Spleen (tissue), 11 donors: ENCODE results near the gene SRGAP2B. TPM values are rescaled to one million over a fixed set of nuclear protein-coding genes. Genes with fewer than 3 reads are reported as not detected.
"Not testable (repeated sequence)": the region's sequence is repeated elsewhere in the genome, so short reads cannot be mapped to it uniquely, and the experiment has no call there.

Experiments
- DNase-seq: peaks from one replicate; pipeline ENCODE4 v3.0.0-alpha.2; 2020
- H3K27ac ChIP-seq, 8 donors: fragments of 200-600 bp; sonication (generic) in 7 of 8; 1 replicate in 4 of 8; 2 replicates in 4 of 8; pipeline versions ENCODE4 v1.5.0 to v1.8.0; 2016 to 2021; ENCODE audit warnings: inconsistent platforms in 4 of 8, mild to moderate bottlenecking in 4 of 8, moderate library complexity in 1 of 8
- H3K27me3 ChIP-seq, 7 donors: fragments of 200-600 bp; sonication (generic) in 6 of 7; replicated peaks in 1 of 7; 1 replicate in 4 of 7; 2 replicates in 3 of 7; pipeline versions ENCODE4 v1.5.0 to v1.8.0; 2016 to 2021; ENCODE audit warnings: inconsistent platforms in 3 of 7, mild to moderate bottlenecking in 1 of 7
- H3K36me3 ChIP-seq, 6 donors: fragments of 200-600 bp; sonication (generic) in 5 of 6; 1 replicate in 4 of 6; 2 replicates in 2 of 6; pipeline versions ENCODE4 v1.5.0 to v1.8.0; 2016 to 2021; ENCODE audit warnings: inconsistent platforms in 2 of 6
- H3K4me1 ChIP-seq, 6 donors: fragments of 200-600 bp; sonication (generic) in 5 of 6; 1 replicate in 3 of 6; 2 replicates in 3 of 6; pipeline versions ENCODE4 v1.5.0 to v1.8.0; 2016 to 2021; ENCODE audit warnings: inconsistent platforms in 3 of 6
- H3K4me3 ChIP-seq, 8 donors: fragments of 200-600 bp; sonication (generic) in 7 of 8; 1 replicate in 4 of 8; 2 replicates in 4 of 8; pipeline versions ENCODE4 v1.5.0 to v1.8.0; 2016 to 2021; ENCODE audit warnings: inconsistent platforms in 4 of 8, mild to moderate bottlenecking in 4 of 8, moderate library complexity in 2 of 8
- H3K9me3 ChIP-seq, 8 donors: fragments of 200-600 bp; sonication (generic) in 7 of 8; 1 replicate in 4 of 8; 2 replicates in 4 of 8; pipeline versions ENCODE4 v1.5.0 to v1.8.0; 2016 to 2021; ENCODE audit warnings: inconsistent platforms in 4 of 8
- WGBS, 5 donors: extraction: QIAGEN DNeasy Blood & Tissue Kit in 3 of 5; methylation state at CpG; one replicate each; pipeline versions ENCODE4 v1.1.5 to v1.1.7; 2013 to 2018; 5-methylcytosine and 5-hydroxymethylcytosine counted together
- intact Hi-C: fragments of 100-400 bp; cut with DNase I; formaldehyde crosslinking; loops from one replicate; pipeline ENCODE4 v1.15.0; 2023; ENCODE audit warnings: low total_unique reads
- polyA plus RNA-seq, 3 donors: library from polyadenylated mRNA; stranded (reverse); fragments of 200-250 nt; gene quantifications; one replicate each; pipeline ENCODE4 v1.2.1, GENCODE V29; 2013
- total RNA-seq, 7 donors: library from RNA; depleted of rRNA in 3 of 7; stranded (reverse); fragments of >200 nt in 3 of 7; fragmentation: NEBNext Ultra II Directional in 4 of 7; extraction: Animal tissue kit (Norgen Biotek cat#: 25700) in 4 of 7; gene quantifications; one replicate each; pipeline versions ENCODE4 v1.1.0 to v1.2.1, GENCODE V29; 2016 to 2021
- donor health status: healthy with polysubstance abuse.
- donor health status: DM: no; HTN: no; CAD: no; lungs with moderate emphysema.
- donor health status: DM: no; HTN: no; CAD: no.
- donor health status: Bipolar disorder and iron deficiency.
- donor health status: healthy.
- donor health status: DM: no; HTN: no; CAD: no.
- donor health status: DM: yes; HTN: yes; CAD: no.

SRGAP2B gene
- total and polyA plus RNA-seq, 10 donors: 3.4 to 77.7 (median 43.1) TPM

DNA sequence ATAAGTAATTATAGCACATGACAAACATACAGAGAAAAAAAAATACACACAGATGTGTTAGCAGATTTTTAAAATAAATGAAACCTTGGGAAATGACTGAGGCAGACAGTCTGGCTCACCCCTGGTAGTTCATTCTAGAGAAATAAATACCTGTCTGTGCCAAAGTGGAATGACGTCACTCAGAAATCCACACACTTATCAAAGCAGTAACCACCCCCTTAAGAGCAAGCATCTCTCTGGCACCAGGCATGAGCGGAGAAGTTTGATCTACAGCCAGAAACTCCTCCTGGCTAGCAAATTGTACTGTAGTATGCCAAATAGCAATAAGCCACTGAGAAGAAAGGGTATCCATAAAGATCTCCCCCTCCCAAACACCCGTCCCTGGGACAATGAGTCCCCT, 131.6 kb downstream of the SRGAP2B start:
- H3K27me3 ChIP-seq, intact Hi-C loops, H3K4me3 ChIP-seq, H3K4me1 ChIP-seq, H3K27ac ChIP-seq, H3K36me3 ChIP-seq, DNase-seq, H3K9me3 ChIP-seq: not testable (repeated sequence)
- 83 to 99% (median 96%) methylated on average over 2 to 3 of the region's 3 CpGs; no CpG with 5 or more reads in 1 of the 5 donors for WGBS, 5 donors

DNA sequence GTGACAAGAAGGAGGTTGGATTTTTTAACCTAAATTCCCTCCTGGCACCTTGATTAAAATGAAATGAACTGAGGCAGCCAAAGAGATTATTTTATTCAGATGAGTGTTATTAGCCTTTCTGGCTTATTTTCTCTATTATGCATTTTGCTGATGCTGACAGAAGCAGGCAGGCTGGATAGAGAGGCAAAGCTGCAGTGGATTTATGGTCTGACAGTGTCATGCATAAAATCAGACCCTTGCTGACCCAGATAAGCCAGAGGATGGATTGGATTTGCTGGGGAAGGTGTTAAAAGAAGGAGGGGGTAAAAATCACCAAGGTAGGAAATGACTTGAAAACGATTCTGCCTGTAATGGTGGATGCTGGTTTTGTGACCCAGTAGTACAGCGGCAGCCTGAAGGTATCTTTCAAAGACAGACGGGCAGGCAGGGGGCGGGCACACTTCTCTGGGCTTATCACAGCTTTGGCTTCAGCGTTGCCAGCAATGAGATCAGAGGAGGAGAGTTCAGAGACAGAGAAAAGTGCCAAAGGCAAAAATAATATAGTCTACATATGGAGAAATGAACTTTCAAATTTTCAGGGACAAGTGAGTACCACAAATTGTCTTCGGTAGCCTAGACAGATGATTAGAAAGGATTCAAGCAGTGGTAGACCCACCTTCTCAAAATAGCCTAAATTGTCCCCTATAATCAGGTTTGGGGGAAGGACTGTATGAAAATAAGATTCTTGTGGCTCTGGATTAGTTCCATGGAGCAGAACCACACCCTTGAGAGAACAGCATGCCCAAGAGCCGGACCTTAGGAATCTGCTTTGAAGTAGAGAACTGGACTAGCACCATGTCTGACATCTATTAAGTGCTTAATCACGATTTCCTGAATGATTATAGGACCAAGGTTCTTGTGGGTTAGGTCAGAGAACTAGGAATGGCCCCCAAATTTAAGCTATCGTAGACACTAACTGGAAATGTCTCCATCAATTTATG, 133.2 kb downstream of the SRGAP2B start:
- DNase-seq, H3K27me3 ChIP-seq, H3K36me3 ChIP-seq, H3K4me1 ChIP-seq, H3K4me3 ChIP-seq, H3K9me3 ChIP-seq, H3K27ac ChIP-seq, intact Hi-C loops: not testable (repeated sequence)
- WGBS, 5 donors: no CpG with 5 or more reads among the region's 9 CpGs

DNA sequence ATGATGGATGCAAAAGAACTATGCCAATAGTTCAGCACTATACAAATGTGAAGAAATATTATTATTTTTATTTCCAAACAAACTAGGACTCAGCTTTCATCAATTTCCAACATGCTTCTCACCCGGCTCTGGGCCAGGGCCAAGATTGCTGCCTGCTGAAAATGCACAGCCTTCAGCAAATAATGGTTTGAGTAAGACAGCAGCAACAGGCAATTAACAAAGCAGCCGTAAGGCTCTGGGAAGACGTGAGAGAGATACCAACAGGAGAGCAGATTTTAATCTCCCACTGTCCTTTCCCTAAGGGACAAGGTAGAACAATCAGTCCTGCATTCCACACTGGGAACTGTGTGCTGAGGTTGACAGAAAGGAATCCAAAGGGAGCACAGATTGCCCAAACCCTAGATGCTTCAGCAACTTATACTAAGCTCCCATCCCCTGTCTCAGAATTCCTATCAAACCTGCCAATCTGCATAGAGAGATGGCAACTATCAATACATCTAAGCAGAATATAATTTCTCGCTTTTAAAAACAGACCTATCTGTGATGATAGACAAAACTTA, 134.1 kb downstream of the SRGAP2B start:
- H3K9me3 ChIP-seq, H3K4me3 ChIP-seq, H3K4me1 ChIP-seq, H3K27me3 ChIP-seq, H3K36me3 ChIP-seq, intact Hi-C loops, DNase-seq, H3K27ac ChIP-seq: not testable (repeated sequence)
- WGBS, 5 donors: 89 to 100% (median 98%) methylated on average over 1 of the region's 4 CpGs; no CpG with 5 or more reads in 1 of the 5 donors

DNA sequence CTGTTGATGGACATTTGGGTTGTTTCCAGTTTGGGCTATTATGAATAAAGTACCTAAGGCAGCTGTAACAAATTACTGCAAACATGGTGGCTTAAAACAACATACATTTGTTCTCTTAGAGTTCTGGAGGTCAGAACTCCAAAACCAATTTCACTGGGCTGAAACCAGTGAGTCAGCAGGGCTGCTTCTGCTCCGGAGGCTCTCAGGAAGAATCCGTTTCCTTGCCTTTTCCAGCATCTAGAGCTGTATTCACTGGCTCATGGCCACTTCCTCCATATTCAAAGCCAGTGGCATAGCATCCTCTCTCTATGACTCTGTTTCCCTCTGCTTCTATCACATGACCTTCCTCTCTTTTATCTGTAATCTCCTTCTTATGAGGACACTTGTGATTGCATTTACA, 146.7 kb downstream of the SRGAP2B start:
- WGBS, 5 donors: no CpG with 5 or more reads among the region's 2 CpGs
- H3K4me1 ChIP-seq, H3K4me3 ChIP-seq, H3K27me3 ChIP-seq, H3K9me3 ChIP-seq, H3K36me3 ChIP-seq, DNase-seq, intact Hi-C loops, H3K27ac ChIP-seq: not testable (repeated sequence)

DNA sequence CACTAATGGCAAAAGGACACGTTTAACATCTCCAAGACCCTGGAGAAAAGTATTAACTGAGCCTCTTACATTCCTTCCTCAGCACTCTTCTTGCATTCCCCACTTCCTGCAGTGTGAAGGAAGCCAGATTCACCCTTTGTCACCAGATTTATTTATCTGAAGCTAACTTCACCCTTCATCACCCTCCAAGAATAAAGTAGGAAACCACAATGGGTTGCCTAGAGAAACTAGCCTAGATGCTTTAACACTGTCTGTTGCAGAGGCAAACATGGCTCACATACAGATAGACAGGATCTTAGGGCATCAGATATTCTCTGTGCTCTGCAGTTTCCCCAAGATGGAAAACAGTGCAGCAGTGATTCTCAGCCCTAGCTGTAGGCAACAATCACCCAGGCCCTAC, 147.6 kb downstream of the SRGAP2B start:
- DNase-seq, H3K36me3 ChIP-seq, H3K4me3 ChIP-seq, H3K27me3 ChIP-seq, H3K9me3 ChIP-seq, intact Hi-C loops, H3K27ac ChIP-seq, H3K4me1 ChIP-seq: not testable (repeated sequence)
- 27 to 70% (median 56%) methylated on average over 1 of the region's 1 CpG for WGBS, 5 donors

DNA sequence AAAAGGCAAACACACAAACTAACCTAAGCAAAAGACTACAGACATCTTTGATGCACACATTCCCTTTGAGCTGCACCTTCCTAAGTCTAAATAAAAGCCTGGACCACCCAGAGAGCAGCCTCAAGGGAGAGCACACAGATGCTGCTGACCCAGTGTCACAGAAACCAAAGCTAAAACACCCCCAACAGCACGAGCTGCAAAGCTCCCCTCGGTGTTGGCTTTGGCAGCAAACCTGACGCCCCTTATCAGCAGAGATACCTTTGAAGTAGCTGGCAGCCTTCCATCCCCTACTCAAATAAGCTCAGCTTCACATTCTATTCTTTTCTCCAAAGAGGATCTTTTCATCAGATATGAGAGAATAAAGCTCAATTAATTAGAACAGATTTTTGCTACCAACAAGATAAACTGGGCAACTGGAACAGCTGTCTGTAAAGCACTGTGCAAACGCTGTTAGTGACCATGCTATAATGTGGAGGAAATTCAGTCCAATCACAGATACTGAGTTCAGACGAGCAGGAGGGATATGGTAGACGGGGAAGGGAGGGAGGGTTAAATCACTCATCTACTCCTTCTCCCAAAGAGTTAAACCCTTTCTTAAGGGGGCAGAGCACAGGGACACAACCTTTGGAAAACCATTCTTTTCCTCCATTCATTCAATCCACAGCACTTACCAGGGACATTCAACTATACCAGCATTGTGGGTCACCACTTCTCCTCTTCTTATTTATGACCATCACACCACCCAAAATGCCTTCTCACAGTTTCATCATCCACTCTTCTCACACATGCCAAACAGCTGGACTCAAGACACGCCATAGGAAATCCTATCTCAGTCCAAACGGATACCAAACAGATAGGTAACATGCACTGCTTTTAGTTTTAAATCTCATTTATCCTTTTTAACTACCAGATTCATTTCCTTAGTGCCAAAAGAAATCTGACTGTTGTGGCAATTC, 148.3 kb downstream of the SRGAP2B start:
- H3K9me3 ChIP-seq, H3K36me3 ChIP-seq, H3K27ac ChIP-seq, H3K27me3 ChIP-seq, intact Hi-C loops, H3K4me1 ChIP-seq, H3K4me3 ChIP-seq, DNase-seq: not testable (repeated sequence)
- WGBS, 5 donors: no CpG with 5 or more reads among the region's 8 CpGs

DNA sequence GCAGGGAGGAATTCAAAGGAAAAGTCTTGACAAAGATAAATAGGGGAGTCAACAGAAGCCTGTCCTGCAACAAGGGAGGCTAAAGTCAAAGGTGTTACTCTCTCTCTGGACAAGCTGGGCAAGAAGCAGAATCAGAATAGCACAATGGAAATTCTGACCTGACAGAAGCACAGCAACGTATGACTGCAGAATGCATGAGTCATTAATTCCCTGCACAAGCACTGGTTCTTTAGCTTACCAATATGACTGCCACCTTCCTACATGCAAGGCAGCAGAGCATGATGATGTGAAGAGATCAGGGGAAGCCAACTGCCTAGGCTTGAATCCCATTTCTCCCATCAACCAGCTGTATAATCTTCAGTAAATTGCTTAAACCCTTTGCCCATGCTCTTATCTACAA, 153.4 kb downstream of the SRGAP2B start:
- 80% methylated on average over 1 of the region's 1 CpG; no CpG with 5 or more reads in 4 of the 5 donors for WGBS, 5 donors
- H3K36me3 ChIP-seq, H3K4me3 ChIP-seq, intact Hi-C loops, H3K9me3 ChIP-seq, DNase-seq, H3K27me3 ChIP-seq, H3K4me1 ChIP-seq, H3K27ac ChIP-seq: not testable (repeated sequence)

DNA sequence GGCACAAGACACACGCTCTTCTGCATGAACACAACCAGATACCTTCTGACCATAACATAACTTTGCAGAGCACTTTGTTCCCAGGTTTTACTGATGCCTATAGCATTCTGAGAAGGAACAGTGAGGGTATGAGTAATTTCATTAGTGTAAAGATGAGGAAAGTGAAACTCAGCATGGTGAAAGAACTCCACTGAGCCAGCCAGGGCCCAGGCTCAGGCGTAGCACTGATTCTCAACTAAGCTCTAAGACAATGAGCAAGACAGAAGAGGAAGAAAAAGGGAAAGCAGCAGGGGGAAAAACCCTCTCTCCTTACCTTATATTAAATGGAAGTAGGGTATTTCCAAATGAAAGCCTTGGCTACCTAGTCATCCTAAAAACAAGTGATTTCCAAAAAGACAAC, 155.1 kb downstream of the SRGAP2B start:
- H3K4me3 ChIP-seq, H3K9me3 ChIP-seq, H3K4me1 ChIP-seq, H3K27me3 ChIP-seq, H3K36me3 ChIP-seq, DNase-seq, intact Hi-C loops, H3K27ac ChIP-seq: not testable (repeated sequence)
- WGBS, 5 donors: no CpG with 5 or more reads among the region's 2 CpGs

DNA sequence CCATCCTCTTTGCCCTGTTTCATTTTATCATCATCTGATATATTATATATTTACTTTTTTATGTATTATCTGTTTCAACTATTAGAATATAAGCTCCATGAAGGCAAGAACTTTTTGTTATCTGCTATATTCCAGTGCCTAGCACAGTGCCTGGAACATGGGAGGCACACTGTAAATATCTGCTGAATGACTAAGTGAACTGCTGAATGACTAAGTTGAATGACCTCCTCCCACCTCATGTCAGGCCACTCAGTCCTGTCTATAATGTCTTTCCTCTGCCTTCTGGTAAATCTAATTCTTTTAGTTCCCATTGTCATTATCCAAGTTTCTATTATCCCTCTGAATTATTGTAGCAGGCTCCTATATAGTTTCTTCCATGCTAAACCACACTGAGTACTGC, 156.5 kb downstream of the SRGAP2B start:
- DNase-seq, H3K4me3 ChIP-seq, H3K36me3 ChIP-seq, H3K9me3 ChIP-seq, intact Hi-C loops, H3K27me3 ChIP-seq, H3K4me1 ChIP-seq, H3K27ac ChIP-seq: not testable (repeated sequence)

DNA sequence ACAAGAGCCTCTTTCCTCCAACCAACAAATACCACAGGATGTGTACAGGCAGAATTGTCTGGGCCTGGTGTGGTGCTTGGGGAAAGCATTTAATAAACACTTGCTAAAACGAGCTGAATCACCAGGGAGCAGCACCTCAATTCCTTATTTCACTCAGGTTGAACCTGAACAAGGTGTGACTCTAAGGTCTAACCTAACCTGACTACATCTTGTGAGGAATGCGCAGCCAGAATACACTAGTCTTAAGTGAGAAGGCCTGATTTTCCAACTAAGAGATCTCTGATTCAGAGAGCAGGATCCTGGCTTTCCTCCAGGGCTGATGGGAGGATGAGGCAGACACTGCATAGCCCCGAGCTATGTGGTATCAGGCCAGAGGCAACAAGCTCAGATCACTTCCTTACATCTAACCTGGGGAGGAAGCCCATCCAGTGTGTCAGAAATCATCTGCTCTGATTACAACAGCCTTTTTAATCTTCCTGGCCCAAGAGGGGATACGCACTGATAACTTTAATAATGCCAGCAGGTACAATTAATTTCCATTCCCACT, 158.9 kb downstream of the SRGAP2B start:
- H3K27ac ChIP-seq, H3K4me3 ChIP-seq, H3K27me3 ChIP-seq, H3K36me3 ChIP-seq, DNase-seq, H3K9me3 ChIP-seq, intact Hi-C loops, H3K4me1 ChIP-seq: not testable (repeated sequence)
- WGBS, 5 donors: 93 to 100% methylated on average over 1 of the region's 4 CpGs; no CpG with 5 or more reads in 3 of the 5 donors
